ENCODE measurements around the gene RRP8. TPM values are rescaled to one million over a fixed set of nuclear protein-coding genes. Genes with fewer than 3 reads are reported as not detected.

RRP8 gene
- total and polyA plus RNA-seq, 2 donors from 2014 or later: 23.4 to 29.8 TPM

DNA sequence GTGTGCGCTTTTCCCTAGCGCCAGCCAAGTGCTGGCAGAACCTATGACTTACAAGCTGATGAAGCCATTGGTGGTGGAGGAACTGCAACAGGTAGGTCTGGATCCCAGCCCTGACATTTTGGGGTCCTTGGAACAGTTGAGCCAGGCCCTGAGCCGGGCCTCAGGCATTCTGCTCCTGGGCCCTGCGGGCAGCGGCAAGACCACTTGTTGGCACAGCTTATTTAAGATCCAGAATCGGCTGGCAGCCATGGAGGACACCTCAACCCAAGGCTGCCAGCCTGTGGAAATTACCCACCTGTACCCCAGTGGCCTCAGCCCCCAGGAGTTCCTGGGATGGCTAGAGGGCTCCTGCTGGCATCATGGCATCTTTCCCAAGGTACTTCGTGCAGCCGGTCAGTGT lies 56.7 kb downstream of the RRP8 start:
- H3K36me3 ChIP-seq (ENCODE audit: control insufficient read depth in 2 of 3, insufficient read depth in 3 of 3, low read length in 3 of 3): no peaks in the 10 kb centered on the region
- no peaks in the 10 kb centered on the region for H3K9me3 ChIP-seq (ENCODE audit: control insufficient read depth in 2 of 3, insufficient read depth in 1 of 3, low read length in 3 of 3)
- H3K27me3 ChIP-seq (ENCODE audit: control insufficient read depth, insufficient read depth, low read length): no peaks in the 10 kb centered on the region
- H3K4me3 ChIP-seq (ENCODE audit: low read length in 3 of 3): no peak overlapping the region
- no peak overlapping the region for H3K27ac ChIP-seq (ENCODE audit: low read depth in 2 of 2, low read length in 2 of 2)
- intact Hi-C loops (cut with DNase I): no loop called here
- TF ChIP-seq, protein P1, sequence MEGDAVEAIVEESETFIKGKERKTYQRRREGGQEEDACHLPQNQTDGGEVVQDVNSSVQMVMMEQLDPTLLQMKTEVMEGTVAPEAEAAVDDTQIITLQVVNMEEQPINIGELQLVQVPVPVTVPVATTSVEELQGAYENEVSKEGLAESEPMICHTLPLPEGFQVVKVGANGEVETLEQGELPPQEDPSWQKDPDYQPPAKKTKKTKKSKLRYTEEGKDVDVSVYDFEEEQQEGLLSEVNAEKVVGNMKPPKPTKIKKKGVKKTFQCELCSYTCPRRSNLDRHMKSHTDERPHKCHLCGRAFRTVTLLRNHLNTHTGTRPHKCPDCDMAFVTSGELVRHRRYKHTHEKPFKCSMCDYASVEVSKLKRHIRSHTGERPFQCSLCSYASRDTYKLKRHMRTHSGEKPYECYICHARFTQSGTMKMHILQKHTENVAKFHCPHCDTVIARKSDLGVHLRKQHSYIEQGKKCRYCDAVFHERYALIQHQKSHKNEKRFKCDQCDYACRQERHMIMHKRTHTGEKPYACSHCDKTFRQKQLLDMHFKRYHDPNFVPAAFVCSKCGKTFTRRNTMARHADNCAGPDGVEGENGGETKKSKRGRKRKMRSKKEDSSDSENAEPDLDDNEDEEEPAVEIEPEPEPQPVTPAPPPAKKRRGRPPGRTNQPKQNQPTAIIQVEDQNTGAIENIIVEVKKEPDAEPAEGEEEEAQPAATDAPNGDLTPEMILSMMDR (IDR thresholded peaks at IDR 0.05; ENCODE audit: borderline replicate concordance, extremely low read depth, insufficient read depth): no peak
- FAIRE-seq (no peak), DNase-seq (no peak)
- no peak overlapping the region for H3K9ac ChIP-seq (ENCODE audit: low read length in 3 of 3)
- no peaks in the 10 kb centered on the region for H3K4me1 ChIP-seq (ENCODE audit: control insufficient read depth in 2 of 3, insufficient read depth in 2 of 3, low read depth in 1 of 3, low read length in 3 of 3)

DNA sequence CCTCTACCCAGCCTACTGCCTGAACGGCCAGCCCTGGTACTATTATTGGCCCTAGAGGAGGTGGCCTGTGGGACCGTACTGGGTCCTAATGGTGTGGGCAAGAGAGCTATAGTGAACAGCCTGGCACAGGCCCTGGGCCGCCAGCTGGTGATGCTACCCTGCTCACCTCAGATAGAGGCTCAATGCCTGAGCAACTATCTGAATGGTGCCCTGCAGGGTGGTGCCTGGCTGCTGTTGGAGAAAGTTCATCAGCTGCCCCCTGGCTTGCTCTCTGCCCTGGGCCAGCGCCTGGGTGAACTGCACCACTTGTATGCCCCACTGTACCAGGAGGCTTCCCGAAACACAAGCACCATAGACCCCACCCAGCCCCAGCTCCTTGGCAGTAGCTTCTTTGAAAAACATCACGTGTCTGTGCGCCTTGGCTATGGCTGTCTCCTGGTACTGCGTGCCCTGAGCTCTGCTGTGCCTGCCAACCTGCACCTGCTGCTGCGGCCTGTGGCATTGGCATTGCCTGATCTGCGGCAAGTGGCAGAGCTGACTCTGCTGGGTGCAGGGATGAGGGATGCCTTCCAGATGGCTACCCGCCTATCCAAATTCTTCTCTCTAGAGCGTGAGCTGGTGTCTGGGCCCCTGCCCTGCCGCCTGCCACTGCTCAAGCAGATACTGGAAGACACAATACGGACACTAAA lies 57.4 kb downstream of the RRP8 start:
- H3K9ac ChIP-seq (ENCODE audit: low read length in 3 of 3): no peak overlapping the region
- intact Hi-C loops (cut with DNase I): no loop called here
- TF ChIP-seq, protein P1 (IDR thresholded peaks at IDR 0.05; ENCODE audit: borderline replicate concordance, extremely low read depth, insufficient read depth): no peak

More for the DNA sequence above, 57.4 kb downstream of the RRP8 start:
- no peaks in the 10 kb centered on the region for H3K36me3 ChIP-seq (ENCODE audit: control insufficient read depth in 2 of 3, insufficient read depth in 3 of 3, low read length in 3 of 3)
- DNase-seq (no peak), FAIRE-seq (no peak)
- no peaks in the 10 kb centered on the region for H3K9me3 ChIP-seq (ENCODE audit: control insufficient read depth in 2 of 3, insufficient read depth in 1 of 3, low read length in 3 of 3)
- no peaks in the 10 kb centered on the region for H3K4me1 ChIP-seq (ENCODE audit: control insufficient read depth in 2 of 3, insufficient read depth in 2 of 3, low read depth in 1 of 3, low read length in 3 of 3)
- no peaks in the 10 kb centered on the region for H3K27me3 ChIP-seq (ENCODE audit: control insufficient read depth, insufficient read depth, low read length)
- H3K4me3 ChIP-seq (ENCODE audit: low read length in 3 of 3): no peak overlapping the region
- no peak overlapping the region for H3K27ac ChIP-seq (ENCODE audit: low read depth in 2 of 2, low read length in 2 of 2)

Other genes with a start within 250 kb of the RRP8 start
- gene SMPD1, start 213.1 kb downstream of the RRP8 start, total RNA-seq: 76.0 TPM
- 155 TPM for gene SMPD1, start 213.1 kb downstream of the RRP8 start, polyA plus RNA-seq (ENCODE audit: insufficient read depth, low read depth, low replicate concordance)
- 43.7 TPM for gene APBB1, start 184.5 kb downstream of the RRP8 start, total RNA-seq
- gene APBB1, start 184.5 kb downstream of the RRP8 start, polyA plus RNA-seq (ENCODE audit: insufficient read depth, low read depth, low replicate concordance): 67.2 TPM
- 1.3 TPM for gene HPX, start 162.6 kb downstream of the RRP8 start, total RNA-seq
- gene HPX, start 162.6 kb downstream of the RRP8 start, polyA plus RNA-seq (ENCODE audit: insufficient read depth, low read depth, low replicate concordance): 0.88 TPM
- gene TRIM3, start 129.7 kb downstream of the RRP8 start, total RNA-seq: 20.8 TPM
- gene TRIM3, start 129.7 kb downstream of the RRP8 start, polyA plus RNA-seq (ENCODE audit: insufficient read depth, low read depth, low replicate concordance): 10.8 TPM
- gene ARFIP2, start 122.3 kb downstream of the RRP8 start, total RNA-seq: 45.6 TPM
- gene ARFIP2, start 122.3 kb downstream of the RRP8 start, polyA plus RNA-seq (ENCODE audit: insufficient read depth, low read depth, low replicate concordance): 62.3 TPM
- 44.7 TPM for gene TIMM10B, start 122.1 kb downstream of the RRP8 start, total RNA-seq
- 34.6 TPM for gene TIMM10B, start 122.1 kb downstream of the RRP8 start, polyA plus RNA-seq (ENCODE audit: insufficient read depth, low read depth, low replicate concordance)
- 10.1 TPM for gene DNHD1, start 106.3 kb downstream of the RRP8 start, total RNA-seq
- gene DNHD1, start 106.3 kb downstream of the RRP8 start, polyA plus RNA-seq (ENCODE audit: insufficient read depth, low read depth, low replicate concordance): 3.5 TPM
- 170 TPM for gene ILK, start 158 bp upstream of the RRP8 start, total RNA-seq
- gene ILK, start 158 bp upstream of the RRP8 start, polyA plus RNA-seq (ENCODE audit: insufficient read depth, low read depth, low replicate concordance): 149 TPM
- 136 TPM for gene TAF10, start 8.6 kb upstream of the RRP8 start, total RNA-seq
- 250 TPM for gene TAF10, start 8.6 kb upstream of the RRP8 start, polyA plus RNA-seq (ENCODE audit: insufficient read depth, low read depth, low replicate concordance)
- 84.2 TPM for gene TPP1, start 15.8 kb upstream of the RRP8 start, total RNA-seq
- gene TPP1, start 15.8 kb upstream of the RRP8 start, polyA plus RNA-seq (ENCODE audit: insufficient read depth, low read depth, low replicate concordance): 115 TPM
- 17.0 TPM for gene DCHS1, start 52.2 kb upstream of the RRP8 start, total RNA-seq
- gene DCHS1, start 52.2 kb upstream of the RRP8 start, polyA plus RNA-seq (ENCODE audit: insufficient read depth, low read depth, low replicate concordance): 2.4 TPM
- 44.0 TPM for gene MRPL17, start 79.7 kb upstream of the RRP8 start, total RNA-seq
- gene MRPL17, start 79.7 kb upstream of the RRP8 start, polyA plus RNA-seq (ENCODE audit: insufficient read depth, low read depth, low replicate concordance): 121 TPM
- gene OR2AG2, start 168.4 kb upstream of the RRP8 start, total RNA-seq: 0.19 TPM
- not detected for gene OR2AG2, start 168.4 kb upstream of the RRP8 start, polyA plus RNA-seq (ENCODE audit: insufficient read depth, low read depth, low replicate concordance)
- not detected for gene OR2AG1, start 179.4 kb upstream of the RRP8 start, total RNA-seq
- not detected for gene OR2AG1, start 179.4 kb upstream of the RRP8 start, polyA plus RNA-seq (ENCODE audit: insufficient read depth, low read depth, low replicate concordance)
- gene OR6A2, start 196.1 kb upstream of the RRP8 start, total RNA-seq: 0.25 TPM
- not detected for gene OR6A2, start 196.1 kb upstream of the RRP8 start, polyA plus RNA-seq (ENCODE audit: insufficient read depth, low read depth, low replicate concordance)
- gene OR10A5, start 242.1 kb upstream of the RRP8 start, total RNA-seq: not detected
- not detected for gene OR10A5, start 242.1 kb upstream of the RRP8 start, polyA plus RNA-seq (ENCODE audit: insufficient read depth, low read depth, low replicate concordance)